ENCODE measurements around the gene PTRH1.
"Not testable (repeated sequence)": the region's sequence is repeated elsewhere in the genome, so short reads cannot be mapped to it uniquely, and the experiment has no call there.

Gene PTRH1, protein sequence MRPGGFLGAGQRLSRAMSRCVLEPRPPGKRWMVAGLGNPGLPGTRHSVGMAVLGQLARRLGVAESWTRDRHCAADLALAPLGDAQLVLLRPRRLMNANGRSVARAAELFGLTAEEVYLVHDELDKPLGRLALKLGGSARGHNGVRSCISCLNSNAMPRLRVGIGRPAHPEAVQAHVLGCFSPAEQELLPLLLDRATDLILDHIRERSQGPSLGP

DNA sequence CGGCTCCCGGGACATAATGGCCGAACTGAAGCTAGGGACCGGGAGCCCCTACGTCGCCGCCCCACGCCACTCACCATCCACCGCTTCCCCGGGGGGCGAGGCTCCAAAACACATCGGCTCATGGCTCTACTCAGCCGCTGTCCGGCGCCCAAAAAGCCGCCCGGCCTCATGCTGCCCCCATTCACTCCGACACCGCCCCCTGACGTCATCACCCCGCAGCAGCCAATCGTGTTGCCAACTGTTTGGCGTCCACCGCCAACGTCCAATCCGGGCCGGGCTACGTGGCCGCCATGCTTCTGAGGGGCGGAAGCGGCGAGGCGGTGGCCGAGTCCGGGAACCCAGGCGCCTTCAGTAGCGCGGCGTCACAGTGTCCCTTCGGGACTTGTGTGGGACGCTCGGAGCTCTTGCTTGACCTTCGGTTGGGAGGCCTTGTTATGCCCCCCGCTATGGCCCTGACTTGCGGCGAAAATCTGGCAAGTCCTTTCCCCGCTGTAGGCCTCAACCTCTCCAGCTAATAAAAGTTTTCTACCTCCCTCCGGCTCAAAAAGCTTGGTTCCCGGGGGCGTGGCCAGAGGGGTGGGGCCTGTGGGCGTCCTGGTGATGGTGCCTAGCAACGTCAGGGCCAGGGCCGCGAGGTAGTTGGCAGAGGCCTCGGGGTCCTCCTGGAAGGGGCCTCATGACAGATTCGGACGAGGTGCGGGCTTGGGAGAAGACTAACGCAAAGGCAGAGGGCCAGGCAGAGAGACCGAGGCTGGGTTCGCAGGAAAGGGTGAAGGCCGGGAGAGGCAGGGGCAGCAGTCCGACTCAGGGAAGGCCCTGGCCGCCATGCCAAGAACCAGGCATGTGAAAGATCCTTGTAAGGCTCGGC, at the start of gene PTRH1, which contains the start of gene TTC16:
PTRH1 (minus strand) TSS at position 194 of the 868 bp plus-strand sequence; CDS start at position 170, 24 bp downstream.
TTC16 (plus strand) TSS at position 610 of the 868 bp plus-strand sequence; CDS start at position 677, 67 bp downstream.
- DNase-seq (ENCODE audit: low read depth in 2 of 3, low spot score in 2 of 3), result peak; percentile 92 to 99 (median 98)

DNA sequence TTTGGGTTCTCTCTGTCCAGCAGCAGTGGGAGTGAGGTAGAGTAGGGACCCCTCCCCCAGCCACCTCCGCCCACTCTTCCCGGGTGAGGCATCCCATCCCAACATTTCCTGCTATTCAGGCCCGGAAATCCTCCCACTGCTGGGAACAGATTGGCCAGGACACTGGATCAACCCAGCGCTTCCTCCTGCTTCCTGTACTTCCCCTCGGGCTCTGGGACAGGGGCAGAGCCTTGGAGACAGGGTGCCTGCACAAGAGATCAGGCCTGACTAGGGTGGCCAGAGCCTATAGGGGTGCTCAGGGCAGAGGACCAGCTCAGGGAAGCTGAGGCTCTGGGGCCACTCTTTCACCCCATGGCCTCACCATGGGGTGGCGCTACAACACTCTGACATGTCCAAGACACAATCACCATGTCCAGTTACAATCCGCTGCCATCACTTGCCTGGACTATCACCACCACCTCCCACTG, 48.5 kb upstream of the PTRH1 start:
- DNase-seq (ENCODE audit: low read depth in 2 of 3, low spot score in 2 of 3), result no peak

- DNase-seq (ENCODE audit: low read depth in 2 of 3, low spot score in 2 of 3), result no peak
These were observed 46.7 kb upstream of the PTRH1 start for GRCh38 chr9:127762111-127762676.

DNA sequence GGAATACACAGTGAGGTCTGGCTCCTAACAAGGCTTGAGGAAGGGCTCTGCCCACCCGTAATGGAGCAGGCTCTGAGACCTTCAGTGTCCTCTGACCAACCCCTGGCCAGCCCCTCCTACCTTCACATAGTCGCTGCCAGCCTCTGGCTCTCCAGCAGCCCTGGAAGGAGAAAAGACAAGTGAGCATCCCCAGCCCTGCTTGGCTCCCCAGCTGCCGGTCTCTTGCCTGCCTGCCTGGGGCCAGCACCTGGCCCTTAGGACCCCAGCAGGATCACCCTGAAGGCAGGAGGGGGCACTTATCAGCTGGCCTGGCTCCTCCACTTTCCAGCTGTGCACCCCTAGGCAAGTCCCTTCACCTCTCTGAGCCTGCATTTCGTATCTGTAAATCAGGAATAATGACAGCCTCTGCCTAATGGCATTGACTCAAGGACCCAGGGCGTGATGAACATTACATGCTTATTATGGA, 46.1 kb upstream of the PTRH1 start:
- no peak for DNase-seq (ENCODE audit: low read depth in 2 of 3, low spot score in 2 of 3)

DNA sequence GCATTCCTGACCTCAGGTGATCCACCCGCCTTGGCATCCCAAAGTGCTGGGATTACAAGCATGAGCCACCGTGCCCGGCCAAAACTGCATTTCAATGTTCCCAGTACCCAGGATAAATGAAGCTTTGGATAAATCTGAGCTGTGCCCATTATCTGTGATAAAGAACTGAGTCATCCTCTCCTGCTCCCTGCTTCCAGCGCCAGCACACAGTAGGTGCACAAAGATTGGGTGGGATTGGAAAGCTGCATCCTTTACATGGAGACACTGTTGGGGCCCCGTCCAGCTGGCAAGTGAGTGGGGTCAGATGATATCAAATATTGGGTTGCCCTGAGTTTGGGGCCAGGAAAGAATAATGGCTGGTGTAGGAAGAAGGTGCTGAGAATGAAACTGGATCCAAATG, 45.6 kb upstream of the PTRH1 start:
- DNase-seq (ENCODE audit: low read depth in 2 of 3, low spot score in 2 of 3), result no peak

GRCh38 chr9:127758843-127759242, 43.4 kb upstream of the PTRH1 start:
- no peak for DNase-seq (ENCODE audit: low read depth in 2 of 3, low spot score in 2 of 3)

- DNase-seq (ENCODE audit: low read depth in 2 of 3, low spot score in 2 of 3), result not testable (repeated sequence)
These were observed 41.3 kb upstream of the PTRH1 start for GRCh38 chr9:127756776-127757175.

DNA sequence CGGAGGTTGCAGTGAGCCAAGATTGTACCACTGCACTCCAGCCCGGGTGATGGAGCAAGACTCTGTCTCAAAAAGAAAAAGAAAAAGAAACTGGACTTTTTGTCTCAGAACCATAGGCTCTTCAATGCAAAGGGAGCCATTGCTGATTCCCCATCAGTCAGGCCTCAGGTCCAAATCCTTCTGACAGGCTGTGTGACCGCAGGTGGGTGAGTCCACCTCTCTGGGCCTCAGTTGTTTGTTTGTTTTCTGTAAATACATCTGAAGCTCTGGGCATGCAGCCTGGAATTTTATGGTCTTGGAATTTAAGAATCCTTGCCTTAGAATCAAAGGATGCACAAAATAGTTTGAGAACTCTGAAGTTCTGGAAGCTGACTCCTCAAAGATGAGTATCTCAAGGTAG, 40.8 kb upstream of the PTRH1 start:
- DNase-seq (ENCODE audit: low read depth in 2 of 3, low spot score in 2 of 3), result no peak

DNA sequence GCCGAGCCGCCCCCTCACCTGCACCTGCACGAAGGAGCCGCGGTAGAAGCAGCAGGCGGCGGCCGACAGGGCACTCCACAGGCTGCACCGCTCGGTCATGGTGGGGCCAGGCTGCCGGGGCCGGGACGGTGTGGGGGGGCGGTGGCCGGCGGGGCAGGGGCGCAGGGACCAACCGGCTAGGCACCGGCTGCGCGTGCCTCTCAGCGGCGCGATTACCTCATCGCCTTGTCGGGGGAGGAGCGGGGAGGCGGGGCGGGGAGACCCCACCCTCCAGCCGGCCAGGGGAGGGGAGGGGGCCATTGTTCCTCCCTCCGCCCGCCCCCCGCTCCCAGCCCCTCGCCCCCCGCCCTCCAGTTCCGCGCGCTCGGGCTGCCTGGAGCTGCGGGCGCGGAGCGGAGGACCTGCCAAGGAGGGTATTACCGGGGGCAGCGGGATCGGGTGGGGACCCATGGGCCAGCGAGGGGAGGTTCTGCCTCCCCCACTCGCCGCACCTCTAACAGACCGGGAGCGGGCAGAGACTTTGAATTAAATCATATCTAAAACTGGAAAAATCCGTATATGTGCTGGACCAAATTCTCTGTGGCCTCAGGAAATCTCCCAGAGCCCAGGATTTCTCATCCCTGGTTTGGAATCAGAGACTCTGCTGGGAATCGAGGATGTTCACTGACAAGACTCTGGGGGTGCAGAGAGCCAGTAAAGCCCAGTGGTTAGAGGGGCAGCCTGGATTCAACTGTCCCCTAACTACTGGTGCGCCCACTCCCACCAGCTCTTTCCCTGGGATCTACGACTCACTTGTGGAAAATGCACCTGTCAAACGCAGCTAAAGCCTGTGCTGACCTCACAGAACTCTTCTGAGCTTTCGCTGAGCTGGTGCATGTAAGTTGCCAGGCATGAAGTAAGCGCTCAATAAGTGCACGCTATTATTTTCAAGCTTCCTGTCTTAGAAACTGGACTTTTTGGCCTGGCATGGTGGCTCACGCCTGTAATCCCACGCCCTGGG, 39.9 kb upstream of the PTRH1 start:
- DNase-seq (ENCODE audit: low read depth in 2 of 3, low spot score in 2 of 3), result no peak

GRCh38 chr9:127754099-127755060, 38.9 kb upstream of the PTRH1 start:
- DNase-seq (ENCODE audit: low read depth in 2 of 3, low spot score in 2 of 3), result no peak

DNA sequence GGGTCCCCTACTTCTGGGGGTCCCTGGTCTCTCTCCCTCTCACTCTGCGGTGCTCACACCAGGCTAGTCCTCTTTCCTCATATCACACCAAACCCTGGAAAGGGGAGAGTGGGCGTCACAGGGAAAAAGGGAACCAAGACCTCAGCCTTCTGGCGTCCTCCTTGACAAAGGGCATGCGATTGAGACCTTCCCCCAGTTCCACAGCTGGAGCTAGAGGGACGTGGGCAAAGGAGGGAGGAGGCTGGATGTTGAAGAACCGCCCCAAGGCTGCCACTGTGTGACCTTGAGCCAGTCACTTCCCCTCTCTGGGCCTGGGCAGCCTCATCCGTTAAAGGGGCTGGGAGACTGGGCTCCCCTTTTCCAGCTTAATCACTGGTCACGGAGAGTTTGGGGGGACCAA, 38.2 kb upstream of the PTRH1 start:
- DNase-seq (ENCODE audit: low read depth in 2 of 3, low spot score in 2 of 3), result no peak

GRCh38 chr9:127753148-127753547, 37.7 kb upstream of the PTRH1 start:
- no peak for DNase-seq (ENCODE audit: low read depth in 2 of 3, low spot score in 2 of 3)

GRCh38 chr9:127751269-127752054, 36.0 kb upstream of the PTRH1 start:
- DNase-seq (ENCODE audit: low read depth in 2 of 3, low spot score in 2 of 3), result no peak

GRCh38 chr9:127749090-127749787, 33.8 kb upstream of the PTRH1 start:
- DNase-seq (ENCODE audit: low read depth in 2 of 3, low spot score in 2 of 3), result no peak

- no peak for DNase-seq (ENCODE audit: low read depth in 2 of 3, low spot score in 2 of 3)
These were observed 31.6 kb upstream of the PTRH1 start for GRCh38 chr9:127746959-127747569.

- no peak for DNase-seq (ENCODE audit: low read depth in 2 of 3, low spot score in 2 of 3)
These were observed 29.1 kb upstream of the PTRH1 start for GRCh38 chr9:127744398-127745110.
